Esophagus mucosa (tissue), 1 donor: Measurements from ENCODE around the gene DAPK2. TPM values are rescaled to one million over a fixed set of nuclear protein-coding genes. Genes with fewer than 3 reads are reported as not detected.
"Not testable (repeated sequence)": the region's sequence is repeated elsewhere in the genome, so short reads cannot be mapped to it uniquely, and the experiment has no call there.

Experiments
- ATAC-seq: fragments of 200-7000 bp; cut with Tn5 transposase; one replicate; pipeline ENCODE4 v1.9.1; 2020
- total RNA-seq: library from RNA; stranded (reverse); gene quantifications from one replicate; pipeline ENCODE4 v1.2.4, GENCODE V29; 2023
- donor health status: DM: yes; HTN: yes; CAD: no.

The DAPK2 gene
- total RNA-seq, 1 donor from 2014 or later, result 9.6 TPM

DNA sequence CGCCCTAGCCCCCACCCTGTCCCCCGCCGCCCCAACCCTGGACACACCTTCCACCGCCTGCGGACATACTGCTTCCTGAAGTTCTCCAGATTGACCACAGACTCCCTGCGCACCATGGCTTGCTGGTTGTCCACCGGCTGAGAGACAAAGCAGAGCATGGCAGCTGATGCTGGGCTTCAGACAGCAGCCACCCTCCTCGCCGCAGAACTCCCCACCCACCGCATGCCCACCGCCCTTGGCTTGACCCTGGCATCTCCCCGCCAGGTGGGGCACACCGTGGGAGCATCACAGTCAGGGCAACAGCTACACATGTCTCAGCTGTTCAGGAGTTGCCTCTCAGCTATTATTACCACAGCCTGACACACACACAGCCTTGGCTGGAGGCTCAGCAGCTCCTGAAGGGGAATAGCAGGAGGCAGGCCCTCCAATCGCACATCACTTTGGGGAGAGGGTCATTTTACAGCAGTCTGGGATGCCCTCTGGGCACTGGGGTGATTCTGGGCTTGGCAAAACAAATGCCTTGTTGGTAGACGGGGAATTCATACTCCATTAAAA lies 134.1 kb downstream of the DAPK2 start:
- ATAC-seq, result no peak

GRCh38 chr15:63911160-63911559 lies 135.1 kb downstream of the DAPK2 start:
- no peak for ATAC-seq

- no peak for ATAC-seq
These were observed 136.4 kb downstream of the DAPK2 start for GRCh38 chr15:63909819-63910437.

- no peak for ATAC-seq
These were observed 137.3 kb downstream of the DAPK2 start for GRCh38 chr15:63908991-63909390.

GRCh38 chr15:63908281-63908680 lies 138.0 kb downstream of the DAPK2 start:
- no peak for ATAC-seq

GRCh38 chr15:63907521-63907920 lies 138.8 kb downstream of the DAPK2 start:
- no peak for ATAC-seq

- ATAC-seq, result no peak
These were observed 140.1 kb downstream of the DAPK2 start for GRCh38 chr15:63906266-63906584.

DNA sequence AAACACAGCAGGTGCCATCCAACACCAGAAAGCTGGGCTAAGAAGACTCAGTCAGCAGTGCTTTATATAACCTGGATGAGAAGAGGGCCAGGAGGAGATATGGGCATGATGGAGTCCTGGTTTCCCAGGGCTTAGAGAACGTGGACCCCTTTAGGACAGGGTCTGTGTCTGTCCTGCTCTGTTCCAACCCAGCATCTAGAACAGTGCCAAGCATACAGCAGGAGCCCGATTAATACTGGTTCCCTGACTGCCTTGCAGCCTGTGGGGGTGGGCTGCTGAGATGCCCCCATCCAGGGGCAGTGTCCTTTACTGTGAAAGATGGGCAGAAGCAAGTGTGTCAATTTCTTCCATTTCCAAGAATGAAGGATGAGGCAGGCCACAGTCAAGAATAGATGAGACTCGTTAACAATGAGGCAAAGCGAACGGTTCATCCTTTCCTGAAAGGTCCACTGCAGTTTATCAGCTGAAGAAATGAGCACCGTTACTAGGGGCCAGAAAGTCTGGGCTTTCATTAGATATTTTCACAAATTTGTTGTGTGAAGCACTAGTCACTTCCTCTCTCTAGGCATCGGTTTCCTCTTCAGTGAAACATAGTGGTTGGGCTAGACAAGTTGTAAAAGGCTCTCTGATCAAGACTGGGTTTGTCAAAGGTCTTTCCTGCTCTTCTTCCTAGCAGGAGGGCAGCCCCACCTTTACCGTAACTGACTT lies 140.6 kb downstream of the DAPK2 start:
- ATAC-seq, result no peak

DNA sequence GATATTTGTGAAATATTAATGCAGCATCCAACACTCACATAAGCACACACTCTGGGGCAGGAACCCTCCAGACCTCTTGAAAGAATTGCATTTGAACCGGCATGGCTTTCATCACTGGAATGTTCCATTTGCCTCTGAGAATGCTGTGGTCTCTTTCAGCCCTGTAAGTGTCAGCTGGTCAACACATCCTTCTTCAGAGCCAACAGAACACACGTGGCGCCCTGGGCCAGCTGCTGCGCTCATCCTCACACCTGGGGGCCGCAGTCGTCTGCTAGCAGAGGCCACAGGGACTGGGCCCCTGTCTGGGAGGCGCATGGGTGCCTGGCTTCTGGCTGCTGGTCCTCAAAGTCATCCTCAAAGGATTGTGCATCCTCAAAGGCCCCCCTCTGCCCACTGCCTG lies 141.2 kb downstream of the DAPK2 start:
- no peak for ATAC-seq

DNA sequence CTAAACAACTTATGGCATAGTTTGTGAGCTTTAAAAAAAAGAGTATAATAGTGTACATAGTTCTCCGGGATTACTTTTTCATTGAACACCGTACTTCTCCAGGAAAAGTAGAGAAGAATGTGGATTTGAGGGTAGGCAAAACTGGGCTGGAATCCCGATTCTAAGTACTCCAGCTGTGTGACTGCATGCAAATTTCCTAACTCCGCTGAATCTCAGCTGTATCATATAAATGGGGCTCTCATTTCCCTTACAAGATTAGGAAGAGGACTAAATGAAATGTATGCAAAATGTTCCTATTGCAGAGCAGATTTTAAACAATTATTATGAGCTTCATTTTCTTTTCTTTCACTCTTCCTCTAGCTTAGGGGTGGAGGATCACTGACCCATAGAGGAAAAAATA lies 142.2 kb downstream of the DAPK2 start:
- ATAC-seq, result no peak

DNA sequence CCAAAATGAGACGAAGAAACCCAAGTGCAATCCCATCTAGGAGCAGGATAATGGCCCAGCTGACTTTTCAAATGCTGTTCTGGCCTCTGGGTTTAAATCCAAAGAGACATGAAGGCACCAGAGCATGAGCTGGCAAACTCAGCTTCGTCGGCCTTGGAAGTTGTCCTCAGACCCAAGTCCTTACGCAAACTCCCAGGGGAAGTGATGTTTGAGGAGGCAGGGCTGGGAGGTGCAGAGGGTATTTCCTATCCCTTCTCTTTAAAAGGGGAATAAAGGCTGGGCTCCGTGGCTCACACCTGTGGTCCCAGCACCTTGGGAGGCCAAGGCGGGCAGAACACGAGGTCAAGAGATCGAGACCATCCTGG lies 143.6 kb downstream of the DAPK2 start:
- ATAC-seq, result no peak

GRCh38 chr15:63901912-63902670 lies 144.2 kb downstream of the DAPK2 start:
- ATAC-seq, result no peak

GRCh38 chr15:63900306-63900705 lies 146.0 kb downstream of the DAPK2 start:
- ATAC-seq, result no peak

GRCh38 chr15:63899606-63900005 lies 146.7 kb downstream of the DAPK2 start:
- ATAC-seq, result not testable (repeated sequence)

- no peak for ATAC-seq
These were observed 147.1 kb downstream of the DAPK2 start for GRCh38 chr15:63899193-63899592.

GRCh38 chr15:63896336-63897115 lies 149.8 kb downstream of the DAPK2 start:
- peak; percentile 15 for ATAC-seq

GRCh38 chr15:63895787-63896218 lies 150.5 kb downstream of the DAPK2 start:
- no peak for ATAC-seq

DNA sequence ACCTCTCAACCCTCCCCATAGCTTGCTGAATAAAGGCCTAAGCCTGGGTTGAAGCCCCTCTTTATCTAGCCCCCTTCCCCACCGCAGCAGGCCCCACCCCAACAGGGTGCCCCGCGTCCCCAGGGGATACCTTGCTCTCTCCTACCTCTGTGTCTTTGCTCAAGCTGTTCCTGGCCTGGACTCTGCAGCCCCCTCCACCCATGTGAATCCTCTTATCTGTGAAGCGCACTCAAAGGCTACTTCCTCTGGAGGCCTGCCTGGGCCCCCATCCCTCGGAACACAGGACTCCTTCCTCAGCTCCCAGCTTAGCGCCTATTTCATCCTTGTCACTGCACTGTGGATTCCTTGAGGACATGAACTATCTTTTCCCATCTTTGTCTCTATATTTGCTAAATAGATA lies 151.1 kb downstream of the DAPK2 start:
- no peak for ATAC-seq

GRCh38 chr15:63894662-63894949 lies 151.7 kb downstream of the DAPK2 start:
- no peak for ATAC-seq

DNA sequence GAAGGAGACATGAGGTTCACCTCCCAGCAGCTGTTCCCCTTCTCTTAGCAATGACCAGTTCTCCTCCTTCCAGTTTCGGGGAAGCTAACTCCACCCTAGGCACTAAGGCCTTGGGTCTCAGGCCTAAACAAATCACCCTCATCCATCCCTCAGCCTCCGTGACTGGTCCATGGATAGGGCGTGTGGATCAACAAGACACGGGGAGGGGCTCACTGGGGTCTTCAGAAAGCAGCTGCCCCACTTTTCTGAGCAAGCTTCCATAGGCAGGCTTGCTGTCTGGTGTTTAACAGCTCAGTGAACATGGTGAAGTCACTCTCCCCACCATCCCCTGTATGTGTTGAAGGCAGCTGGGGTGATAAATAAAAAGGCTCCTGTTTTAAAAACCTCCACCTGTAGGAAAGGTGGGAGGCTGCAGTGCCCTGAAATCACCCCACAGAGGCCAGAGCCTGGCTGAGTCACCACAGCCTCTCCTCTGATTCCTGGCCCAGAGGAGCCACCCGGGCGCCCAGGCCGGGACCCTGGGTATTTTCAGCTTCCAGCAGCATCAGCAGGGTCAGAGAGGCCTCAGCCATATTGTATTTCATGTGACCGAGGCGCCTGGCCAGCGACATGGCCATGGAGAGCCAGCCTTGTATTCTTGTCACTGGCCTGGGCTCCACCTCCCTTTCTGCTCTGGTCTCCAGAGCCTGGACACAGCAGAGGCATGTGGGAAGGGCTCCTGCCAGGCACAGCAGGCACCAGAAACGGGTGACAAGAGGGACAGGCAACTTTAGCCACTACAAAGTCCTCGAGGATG lies 152.2 kb downstream of the DAPK2 start:
- ATAC-seq, result no peak

DNA sequence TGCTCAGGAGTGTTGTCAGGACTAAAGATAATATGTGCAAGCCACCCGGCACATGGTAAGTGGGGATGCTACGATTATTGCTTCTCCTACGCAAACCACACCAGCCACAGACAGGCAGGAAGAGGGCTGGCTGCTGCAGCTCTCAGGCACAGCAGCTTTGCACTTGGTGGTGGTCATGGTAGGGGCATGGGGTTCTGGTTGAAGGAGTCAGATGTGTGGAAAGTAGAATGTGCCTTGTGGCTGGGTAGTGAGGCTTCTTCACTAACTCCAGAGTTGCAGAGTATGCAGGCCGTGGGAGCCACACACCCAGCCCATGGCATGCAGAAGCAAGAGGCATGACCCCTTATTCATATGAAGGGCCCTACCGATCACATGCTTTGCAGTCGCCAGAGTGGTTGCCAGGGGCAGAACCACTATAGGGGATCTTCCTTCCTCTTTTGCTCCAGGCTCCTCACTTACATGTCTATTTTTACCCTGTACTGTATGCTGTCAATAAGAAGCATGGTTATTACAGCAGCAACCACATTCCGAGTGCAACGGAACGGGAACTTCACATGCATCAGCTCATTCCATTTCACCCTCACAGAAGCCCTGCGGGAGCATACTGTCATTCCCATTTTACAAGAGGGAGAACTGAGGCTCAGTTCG lies 153.4 kb downstream of the DAPK2 start:
- peak; percentile 13 for ATAC-seq

GRCh38 chr15:63891768-63892133 lies 154.5 kb downstream of the DAPK2 start:
- no peak for ATAC-seq
